Limb (tissue), 2 donors: ENCODE data around the gene GARIN5B.
"Not testable (repeated sequence)": the region's sequence is repeated elsewhere in the genome, so short reads cannot be mapped to it uniquely, and the experiment has no call there.

Experiments
- DNase-seq, 2 donors: peaks; one replicate each; pipeline ENCODE4 v3.0.0-alpha.2; 2016; ENCODE audit errors: extremely low spot score in 2 of 2

GARIN5B gene

DNA sequence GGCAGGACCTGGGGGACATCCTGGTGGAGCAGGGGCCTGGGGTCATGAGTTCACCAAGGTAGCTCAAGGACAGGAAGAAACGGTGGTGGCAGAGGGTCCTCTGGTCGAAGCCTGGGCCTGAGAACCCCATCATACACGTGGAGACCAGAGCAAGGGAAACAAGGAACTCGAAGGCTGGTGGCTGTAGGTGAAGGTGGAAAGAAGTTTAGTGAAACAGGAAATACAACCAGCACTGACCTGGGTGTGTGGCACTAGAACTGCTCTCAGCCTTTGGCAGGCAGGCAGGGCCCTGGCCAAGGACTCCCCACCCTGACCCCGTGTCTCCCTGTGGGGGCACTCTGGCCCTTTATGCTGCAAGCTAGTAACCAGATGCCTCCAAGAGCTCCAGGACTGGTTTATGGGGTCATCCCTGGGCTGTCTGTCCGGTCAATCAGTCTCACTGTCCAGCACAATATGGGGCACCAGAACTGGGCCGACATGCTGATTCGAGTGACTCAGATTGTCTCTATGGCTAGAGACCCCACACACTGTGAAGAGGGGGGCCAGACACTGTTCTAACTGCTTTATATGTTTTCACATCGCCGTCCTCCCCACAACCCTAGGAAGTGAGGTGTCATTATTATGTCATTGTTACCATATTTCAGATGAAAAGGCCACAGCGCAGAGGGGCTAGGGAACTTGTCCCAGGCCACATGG, 12.3 kb downstream of the GARIN5B start:
- no peak for DNase-seq

DNA sequence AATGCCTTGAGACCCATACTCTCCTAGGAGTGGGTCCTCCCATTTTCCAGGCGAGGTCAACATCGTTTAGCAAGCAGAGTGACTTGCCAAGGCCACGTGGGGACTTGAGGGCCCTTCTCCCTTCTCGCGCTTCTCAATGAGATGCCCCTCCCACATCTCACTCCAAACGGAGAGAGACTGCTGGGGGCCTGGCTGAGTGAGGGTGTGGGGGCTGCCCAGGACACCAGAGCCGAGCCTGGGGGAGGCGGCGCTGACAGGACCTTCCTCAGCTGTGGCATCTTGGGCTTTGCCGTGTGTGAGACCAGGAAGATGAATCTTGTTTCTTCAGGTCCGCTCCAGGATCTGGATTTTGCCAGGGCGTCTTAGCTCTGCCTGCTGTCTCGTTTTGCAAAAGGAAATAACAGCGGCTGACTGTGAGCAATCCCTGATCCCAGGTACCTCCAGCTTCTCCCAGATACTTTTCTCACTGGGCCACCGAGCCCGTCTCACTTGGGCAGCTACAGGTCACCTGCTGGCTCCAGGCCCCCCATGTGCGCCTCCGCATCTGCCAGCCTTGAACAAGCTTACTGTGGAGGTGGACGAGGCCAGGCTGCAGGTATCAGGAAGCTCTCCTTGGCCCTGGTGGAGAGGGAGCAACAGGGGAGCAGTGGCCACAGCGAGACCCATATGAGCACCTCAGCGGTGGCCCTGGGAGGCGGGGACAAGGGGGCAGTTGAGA, 14.6 kb downstream of the GARIN5B start:
- no peak for DNase-seq

- DNase-seq: no peak
Observed at GRCh38 chr19:55347442-55348009, 15.5 kb downstream of the GARIN5B start.

DNA sequence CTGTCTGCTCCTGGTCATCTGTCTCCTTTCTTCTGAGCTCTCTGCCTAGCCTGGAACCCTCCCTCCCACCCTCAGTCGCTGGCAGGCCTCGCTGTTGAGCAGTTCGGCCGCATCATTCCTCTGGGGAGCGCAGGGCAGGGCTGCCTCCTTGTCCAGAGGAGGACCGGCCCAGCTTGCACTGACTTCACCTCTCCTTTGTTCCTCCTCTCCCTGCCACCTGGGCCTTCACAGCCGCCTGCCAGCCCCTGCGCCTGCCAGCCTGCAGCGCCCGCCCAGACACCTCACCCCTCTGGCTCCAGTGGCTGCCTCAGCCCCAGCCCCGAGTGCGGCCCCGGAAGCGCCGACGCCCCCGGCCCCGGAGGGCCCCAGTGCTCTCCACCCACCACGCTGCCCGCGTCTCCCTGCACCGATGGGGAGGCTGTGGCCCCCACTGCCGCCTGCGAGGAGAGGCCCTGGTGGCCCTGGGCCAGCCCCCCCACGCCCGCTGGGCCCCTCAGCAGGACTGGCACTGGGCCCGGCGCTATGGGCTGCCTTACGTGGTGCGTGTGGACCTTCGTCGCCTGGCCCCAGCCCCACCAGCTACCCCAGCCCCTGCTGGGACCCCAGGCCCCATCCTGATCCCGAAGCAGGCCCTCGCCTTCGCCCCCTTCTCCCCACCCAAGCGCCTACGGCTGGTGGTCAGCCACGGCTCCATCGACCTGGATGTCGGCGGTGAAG, 16.2 kb downstream of the GARIN5B start:
- no peak for DNase-seq

DNA sequence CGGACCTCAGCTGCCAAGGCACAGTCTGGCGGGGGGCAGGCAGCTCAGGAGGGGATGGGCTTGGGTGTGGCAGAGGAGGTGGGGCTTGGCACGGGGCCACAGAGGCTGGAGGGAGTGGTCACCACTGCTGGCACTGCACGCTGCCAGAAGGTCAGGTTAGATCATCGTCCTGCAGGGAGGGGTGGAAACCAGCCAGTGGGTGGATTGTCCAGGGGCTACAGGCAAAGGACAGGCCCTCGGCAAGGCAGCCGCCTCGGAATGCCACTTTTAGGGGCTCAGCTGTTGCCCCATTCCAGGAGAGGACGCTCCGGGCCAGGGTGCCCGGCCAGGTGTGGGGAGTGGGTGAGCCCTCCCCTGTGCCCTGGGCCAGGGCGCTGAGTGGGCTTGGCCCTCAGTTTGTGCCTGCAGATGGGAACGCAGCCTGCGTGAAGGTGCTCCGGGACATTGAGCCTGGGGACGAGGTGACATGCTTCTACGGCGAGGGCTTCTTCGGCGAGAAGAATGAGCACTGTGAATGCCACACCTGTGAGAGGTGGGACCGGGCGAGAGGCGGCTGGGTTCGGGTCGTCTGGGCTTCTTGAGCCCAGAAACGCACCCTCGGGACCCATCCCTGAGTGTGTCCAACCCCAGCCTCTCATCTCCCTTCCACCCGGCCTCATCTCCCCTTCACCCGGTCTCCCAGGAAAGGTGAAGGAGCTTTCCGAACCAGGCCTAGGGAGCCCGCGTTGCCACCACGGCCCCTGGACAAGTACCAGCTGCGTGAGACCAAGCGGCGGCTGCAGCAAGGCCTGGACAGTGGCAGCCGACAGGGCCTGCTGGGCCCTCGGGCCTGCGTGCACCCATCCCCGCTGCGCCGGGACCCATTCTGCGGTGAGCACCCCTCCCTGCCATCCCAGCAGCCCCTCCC, 17.0 kb downstream of the GARIN5B start:
- DNase-seq: peak in 1 of 2 donors; percentile 55

GRCh38 chr19:55345101-55345817, 17.8 kb downstream of the GARIN5B start:
- no peak for DNase-seq

GRCh38 chr19:55344444-55344843, 18.6 kb downstream of the GARIN5B start:
- DNase-seq: peak in 1 of 2 donors; percentile 50

DNA sequence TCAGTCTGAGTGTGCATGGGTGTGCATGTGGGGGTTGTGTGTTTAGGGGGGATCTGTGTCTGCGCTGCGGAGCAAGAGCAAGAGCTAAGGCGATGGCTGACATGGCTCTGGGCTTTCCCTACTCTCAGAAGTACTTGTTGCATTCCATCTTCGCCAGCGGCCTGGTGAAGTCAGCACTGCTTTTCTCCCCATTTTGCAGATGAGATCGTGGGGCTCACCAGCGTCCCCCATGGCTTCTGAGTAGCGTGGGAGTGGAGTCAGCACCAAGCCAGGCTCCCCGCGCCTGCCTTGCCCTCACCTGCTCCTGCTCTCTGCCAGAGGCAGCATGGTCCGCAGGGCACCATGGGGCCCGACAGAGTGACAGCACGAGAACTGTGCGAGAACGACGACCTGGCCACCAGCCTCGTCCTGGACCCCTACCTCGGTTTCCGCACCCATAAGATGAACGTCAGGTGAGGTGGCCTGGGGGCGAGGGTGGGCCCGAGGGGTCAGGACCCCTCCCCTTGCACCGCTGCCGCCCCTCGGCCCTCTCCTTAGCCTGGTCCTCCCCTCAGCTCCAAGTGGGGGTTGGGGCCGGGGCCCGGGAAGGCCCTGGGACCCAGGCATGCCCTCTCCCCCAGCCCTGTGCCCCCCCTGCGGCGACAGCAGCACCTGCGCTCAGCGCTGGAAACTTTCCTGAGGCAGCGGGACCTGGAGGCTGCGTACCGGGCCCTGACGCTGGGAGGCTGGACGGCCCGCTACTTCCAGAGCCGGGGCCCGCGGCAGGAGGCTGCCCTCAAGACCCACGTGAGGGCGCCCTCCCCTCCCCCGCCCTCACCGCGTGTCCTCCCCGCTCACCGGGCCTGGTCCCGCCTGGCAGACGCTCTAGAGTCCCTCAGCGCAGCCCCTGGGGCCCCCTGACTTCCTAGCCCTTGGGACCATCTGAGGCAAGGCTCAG, 21.2 kb downstream of the GARIN5B start:
- DNase-seq: no peak

- peak; percentile 54 to 84 for DNase-seq
Observed at GRCh38 chr19:55341171-55341588, 21.9 kb downstream of the GARIN5B start.

- peak in 1 of 2 donors; percentile 72 for DNase-seq
Observed at GRCh38 chr19:55340784-55341147, 22.3 kb downstream of the GARIN5B start.

DNA sequence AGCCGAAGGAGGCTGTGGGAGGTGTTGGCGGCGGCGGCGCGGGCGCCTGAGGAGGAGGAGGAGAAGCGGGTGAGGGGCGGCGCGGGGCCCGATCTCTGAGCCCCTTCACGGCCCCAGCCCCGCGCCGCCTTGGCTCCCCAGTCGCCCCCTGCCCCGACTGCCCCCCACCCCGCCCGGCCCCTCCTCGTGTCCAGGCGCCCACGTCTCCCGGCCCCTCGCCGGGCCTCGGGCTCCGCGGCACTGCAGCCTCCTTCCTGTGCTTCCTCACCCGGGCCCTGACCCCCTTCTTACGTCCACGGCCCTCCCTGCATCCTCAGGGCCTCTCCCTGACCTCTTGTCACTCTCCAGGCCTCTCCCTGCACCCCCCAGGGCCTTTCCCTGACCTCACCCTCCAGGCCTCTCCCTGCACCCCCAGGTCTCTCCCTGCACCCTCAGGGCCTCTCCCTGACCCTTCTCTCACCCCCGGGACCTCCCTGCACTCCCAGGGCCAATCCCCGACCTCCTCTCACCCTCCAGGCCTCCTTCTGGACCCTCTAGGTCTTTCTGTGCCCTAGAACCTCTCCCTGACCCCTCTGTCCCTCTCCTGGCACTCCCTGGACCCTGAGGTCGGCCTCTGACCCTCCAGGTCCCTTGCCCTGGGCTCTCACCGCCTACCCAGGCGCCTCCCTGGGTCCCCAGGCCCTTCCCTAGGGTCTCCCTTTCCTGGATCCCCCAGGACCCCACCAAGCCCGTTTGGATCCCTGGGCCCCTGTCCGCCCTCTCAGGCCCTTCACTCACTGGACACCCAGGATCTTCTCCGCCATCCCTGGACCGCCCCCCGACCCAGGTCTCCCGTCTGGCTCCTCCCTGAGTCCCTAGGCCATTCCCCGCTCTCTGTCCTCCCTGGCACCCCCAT, 22.9 kb downstream of the GARIN5B start:
- no peak for DNase-seq

GRCh38 chr19:55339105-55339888, 23.8 kb downstream of the GARIN5B start, which contains the start of gene KMT5C:
Gene KMT5C (plus strand): TSS chr19:55339876. CDS start chr19:55341937, 2,061 bp downstream.
- peak; percentile 100 for DNase-seq

GRCh38 chr19:55336101-55336500, 27.0 kb downstream of the GARIN5B start:
- no peak for DNase-seq

DNA sequence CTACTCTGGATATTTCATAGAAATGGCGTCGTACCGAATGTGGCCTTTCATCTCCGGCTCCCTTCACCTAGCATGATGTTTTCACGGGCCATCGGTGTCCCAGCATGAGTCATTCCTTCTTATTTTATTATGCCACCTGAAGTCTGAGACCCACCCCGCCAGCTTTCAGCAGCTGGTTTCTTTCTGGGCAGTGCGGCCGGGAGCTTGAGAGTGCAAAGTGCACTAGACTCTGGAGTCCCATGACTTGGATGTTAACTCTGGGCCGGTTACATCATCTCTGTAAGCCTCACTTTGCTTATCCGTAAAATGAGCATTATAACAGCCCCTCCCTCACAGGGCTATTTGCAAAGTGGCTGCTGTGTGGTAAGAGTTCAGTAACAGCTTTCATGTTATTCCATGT, 29.2 kb downstream of the GARIN5B start:
- DNase-seq: no peak

DNA sequence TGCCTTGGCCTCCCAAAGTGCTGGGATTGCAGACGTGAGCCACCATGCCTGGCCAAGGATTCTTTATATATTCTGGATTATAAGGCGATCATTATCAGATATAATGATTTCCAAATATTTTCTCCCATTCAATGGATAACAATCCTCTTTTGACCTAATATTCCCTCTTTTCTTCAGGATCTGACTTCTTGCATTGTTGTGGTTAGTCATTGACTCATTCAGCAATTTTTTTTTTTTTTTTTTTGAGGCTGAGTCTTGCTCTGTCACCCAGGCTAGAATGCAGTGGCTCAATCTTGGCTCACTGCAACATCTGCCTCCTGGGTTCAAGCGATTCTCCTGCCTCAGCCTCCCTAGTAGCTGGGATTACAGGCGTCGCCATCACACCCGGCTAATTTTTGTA, 33.3 kb downstream of the GARIN5B start:
- not testable (repeated sequence) for DNase-seq

DNA sequence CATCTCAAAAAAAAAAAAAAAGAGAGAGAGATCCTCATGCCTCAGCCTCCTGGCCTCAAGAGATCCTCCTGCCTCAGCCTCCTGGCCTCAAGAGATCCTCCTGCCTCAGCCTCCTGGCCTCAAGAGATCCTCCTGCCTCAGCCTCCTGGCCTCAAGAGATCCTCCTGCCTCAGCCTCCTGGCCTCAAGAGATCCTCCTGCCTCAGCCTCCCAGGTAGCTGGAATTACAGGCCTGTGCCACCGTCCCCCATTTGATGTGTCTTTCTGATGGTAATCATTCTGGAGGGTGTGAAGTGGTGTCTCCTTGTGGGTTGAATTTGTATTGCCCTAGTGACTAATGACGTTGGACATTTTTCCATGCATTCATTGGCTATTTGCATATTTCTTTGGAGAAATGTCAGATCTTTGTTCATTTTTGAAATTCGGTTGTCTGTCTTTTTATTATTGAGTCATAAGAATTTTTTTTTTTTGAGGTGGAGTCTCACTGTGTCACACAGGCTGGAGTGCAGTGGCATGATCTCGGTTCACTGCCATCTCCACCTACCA, 34.2 kb downstream of the GARIN5B start:
- DNase-seq: not testable (repeated sequence)

GRCh38 chr19:55325172-55325571, 37.9 kb downstream of the GARIN5B start, which contains the start of gene TMEM150B:
Gene TMEM150B (minus strand): TSS chr19:55325341. CDS start chr19:55321036, 4,305 bp downstream.
- DNase-seq: no peak
